Measurements from ENCODE around the gene ACSF3. TPM values are rescaled to one million over a fixed set of nuclear protein-coding genes. Genes with fewer than 3 reads are reported as not detected.

Gene ACSF3
- polyA plus RNA-seq, 1 donor from 2014 or later, result 20.8 TPM

GRCh38 chr16:89143911-89144675, 50.4 kb downstream of the ACSF3 start:
- no peaks in the 10 kb centered on the region for H3K9me3 ChIP-seq (ENCODE audit: low read length)
- no peak overlapping the region for H3K4me3 ChIP-seq (ENCODE audit: low read length)
- H3K9me2 ChIP-seq (ENCODE audit: insufficient read depth, low read length), result no peaks in the 10 kb centered on the region
- H3F3A ChIP-seq (ENCODE audit: insufficient read depth, low read length, poor library complexity, severe bottlenecking), result no peaks in the 10 kb centered on the region
- H3K9ac ChIP-seq (ENCODE audit: low read length), result no peak overlapping the region
- TF ChIP-seq RAD21 (conservative IDR thresholded peaks at IDR 0.05) (no peak), MXI1 (conservative IDR thresholded peaks at IDR 0.05; ENCODE audit: poor library complexity, severe bottlenecking) (no peak), EZH2 (IDR thresholded peaks at IDR 0.05; ENCODE audit: borderline replicate concordance, insufficient read depth, low read length, poor library complexity, severe bottlenecking) (no peak), POLR2AphosphoS5 (IDR thresholded peaks at IDR 0.05) (no peak), TAF1 (IDR thresholded peaks at IDR 0.05; ENCODE audit: low read depth) (no peak), REST (IDR thresholded peaks at IDR 0.05; ENCODE audit: borderline replicate concordance) (no peak), SMC3 (conservative IDR thresholded peaks at IDR 0.05; ENCODE audit: poor library complexity) (no peak), EP300 (conservative IDR thresholded peaks at IDR 0.05; ENCODE audit: poor library complexity, severe bottlenecking) (no peak)
- TF ChIP-seq, protein P1, sequence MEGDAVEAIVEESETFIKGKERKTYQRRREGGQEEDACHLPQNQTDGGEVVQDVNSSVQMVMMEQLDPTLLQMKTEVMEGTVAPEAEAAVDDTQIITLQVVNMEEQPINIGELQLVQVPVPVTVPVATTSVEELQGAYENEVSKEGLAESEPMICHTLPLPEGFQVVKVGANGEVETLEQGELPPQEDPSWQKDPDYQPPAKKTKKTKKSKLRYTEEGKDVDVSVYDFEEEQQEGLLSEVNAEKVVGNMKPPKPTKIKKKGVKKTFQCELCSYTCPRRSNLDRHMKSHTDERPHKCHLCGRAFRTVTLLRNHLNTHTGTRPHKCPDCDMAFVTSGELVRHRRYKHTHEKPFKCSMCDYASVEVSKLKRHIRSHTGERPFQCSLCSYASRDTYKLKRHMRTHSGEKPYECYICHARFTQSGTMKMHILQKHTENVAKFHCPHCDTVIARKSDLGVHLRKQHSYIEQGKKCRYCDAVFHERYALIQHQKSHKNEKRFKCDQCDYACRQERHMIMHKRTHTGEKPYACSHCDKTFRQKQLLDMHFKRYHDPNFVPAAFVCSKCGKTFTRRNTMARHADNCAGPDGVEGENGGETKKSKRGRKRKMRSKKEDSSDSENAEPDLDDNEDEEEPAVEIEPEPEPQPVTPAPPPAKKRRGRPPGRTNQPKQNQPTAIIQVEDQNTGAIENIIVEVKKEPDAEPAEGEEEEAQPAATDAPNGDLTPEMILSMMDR (IDR thresholded peaks at IDR 0.05; ENCODE audit: poor library complexity, severe bottlenecking), result no peak
- H3K79me2 ChIP-seq (replicated peaks; ENCODE audit: insufficient read depth, low read length), result no peaks in the 10 kb centered on the region
- no peak overlapping the region for H3K27ac ChIP-seq (ENCODE audit: low read length)
- no peaks in the 10 kb centered on the region for H3K27me3 ChIP-seq (ENCODE audit: insufficient read depth, low read depth, low read length)
- H3K36me3 ChIP-seq (ENCODE audit: insufficient read depth, low read length), result no peaks in the 10 kb centered on the region
- no peak overlapping the region for H2AFZ ChIP-seq (ENCODE audit: low read depth, low read length)
- no peak overlapping the region for H3K4me2 ChIP-seq (ENCODE audit: low read length)
- no peaks in the 10 kb centered on the region for H4K20me1 ChIP-seq (ENCODE audit: insufficient read depth)

- Histone ChIP-seq H3K4me2 (ENCODE audit: low read length) (no peak overlapping the region), H2AFZ (ENCODE audit: low read depth, low read length) (no peak overlapping the region), H3K4me3 (ENCODE audit: low read length) (no peak overlapping the region), H4K20me1 (ENCODE audit: insufficient read depth) (no peaks in the 10 kb centered on the region), H3K9me2 (ENCODE audit: insufficient read depth, low read length) (no peaks in the 10 kb centered on the region), H3K79me2 (replicated peaks; ENCODE audit: insufficient read depth, low read length) (no peaks in the 10 kb centered on the region), H3K27ac (ENCODE audit: low read length) (no peak overlapping the region), H3F3A (ENCODE audit: insufficient read depth, low read length, poor library complexity, severe bottlenecking) (no peaks in the 10 kb centered on the region), H3K9me3 (ENCODE audit: low read length) (no peaks in the 10 kb centered on the region), H3K36me3 (ENCODE audit: insufficient read depth, low read length) (no peaks in the 10 kb centered on the region), H3K27me3 (ENCODE audit: insufficient read depth, low read depth, low read length) (no peaks in the 10 kb centered on the region), H3K9ac (ENCODE audit: low read length) (no peak overlapping the region)
- TF ChIP-seq TAF1 (IDR thresholded peaks at IDR 0.05; ENCODE audit: low read depth) (no peak), MXI1 (conservative IDR thresholded peaks at IDR 0.05; ENCODE audit: poor library complexity, severe bottlenecking) (no peak), RAD21 (conservative IDR thresholded peaks at IDR 0.05) (no peak), POLR2AphosphoS5 (IDR thresholded peaks at IDR 0.05) (no peak), SMC3 (conservative IDR thresholded peaks at IDR 0.05; ENCODE audit: poor library complexity) (no peak), EP300 (conservative IDR thresholded peaks at IDR 0.05; ENCODE audit: poor library complexity, severe bottlenecking) (no peak), EZH2 (IDR thresholded peaks at IDR 0.05; ENCODE audit: borderline replicate concordance, insufficient read depth, low read length, poor library complexity, severe bottlenecking) (no peak), REST (IDR thresholded peaks at IDR 0.05; ENCODE audit: borderline replicate concordance) (no peak)
- TF ChIP-seq, protein P1 (IDR thresholded peaks at IDR 0.05; ENCODE audit: poor library complexity, severe bottlenecking), result no peak
Measured at GRCh38 chr16:89144681-89145080, 51.0 kb downstream of the ACSF3 start.

Data from neural cell (in vitro differentiated cells).